ENCODE measurements around the gene ENOX1. TPM values are rescaled to one million over a fixed set of nuclear protein-coding genes. Genes with fewer than 3 reads are reported as not detected.

The ENOX1 gene
- total and polyA plus RNA-seq, 2 of the 13 experiments (the other 11 are each of a cell fraction or from before 2014, with no cell fraction given): not detected

- TF ChIP-seq ZNF687 (CRISPR knock-in tag; IDR thresholded peaks at IDR 0.05) (peak; percentile 23; the same call in 1 of the 2 replicates), NFYB (CRISPR knock-in tag; IDR thresholded peaks at IDR 0.05) (peak; percentile 24; the same call in 1 of the 2 replicates), REST (IDR thresholded peaks at IDR 0.05; ENCODE audit: borderline replicate concordance in 1 of 2, low read depth in 1 of 2, low read length in 2 of 2) (peak; percentile 50 to 73; a peak in 3 of 4 replicates), TEAD3 (CRISPR knock-in tag; optimal IDR thresholded peaks at IDR 0.05; ENCODE audit: borderline replicate concordance) (no peak)
These were observed 911 bp downstream of the ENOX1 start (continued) for GRCh38 chr13:43785650-43786471.

All from HepG2 (cell line).